RWPE2 (cell line): ENCODE results near the gene LRRC8C.

Source experiments
- ATAC-seq: fragments of 200-7000 bp; cut with Tn5 transposase; 3 replicates; pipeline ENCODE4 v1.9.1; 2021; ENCODE audit warnings: low read depth
- DNase-seq: peaks from one replicate; pipeline ENCODE4 v3.0.0-alpha.2; 2020; ENCODE audit warnings: low spot score
- H3K27ac ChIP-seq: fragments of 450-650 bp; 2 replicates; pipeline ENCODE4 v1.5.1; 2017; ENCODE audit warnings: mild to moderate bottlenecking; ENCODE audit not compliant: poor library complexity, severe bottlenecking
- H3K27me3 ChIP-seq: fragments of 250-450 bp; sonication (Bioruptor Pico); 2 replicates; pipeline ENCODE4 v1.5.1; 2021; ENCODE audit warnings: mild to moderate bottlenecking, moderate library complexity; ENCODE audit not compliant: insufficient read depth, poor library complexity, severe bottlenecking
- H3K36me3 ChIP-seq: fragments of 250-450 bp; sonication (Bioruptor Pico); 2 replicates; pipeline ENCODE4 v1.5.1; 2020; ENCODE audit warnings: low read depth, mild to moderate bottlenecking, moderate library complexity
- H3K4me1 ChIP-seq: fragments of 250-450 bp; sonication (Bioruptor Pico); 2 replicates; pipeline ENCODE4 v1.5.1; 2021; ENCODE audit warnings: mild to moderate bottlenecking, moderate library complexity; ENCODE audit not compliant: insufficient read depth, poor library complexity, severe bottlenecking
- H3K4me3 ChIP-seq: fragments of 250-450 bp; sonication (Bioruptor Pico); 2 replicates; pipeline ENCODE4 v1.5.1; 2021; ENCODE audit warnings: mild to moderate bottlenecking, moderate library complexity; ENCODE audit not compliant: severe bottlenecking
- H3K9me3 ChIP-seq: fragments of 250-450 bp; sonication (Bioruptor Pico); 2 replicates; pipeline ENCODE4 v1.5.1; 2021; ENCODE audit warnings: mild to moderate bottlenecking, moderate library complexity; ENCODE audit not compliant: severe bottlenecking
- CTCF ChIP-seq: fragments of 450-650 bp; IDR thresholded peaks from one replicate; pipeline ENCODE4 v1.5.1; 2017; ENCODE audit warnings: mild to moderate bottlenecking, moderate library complexity; ENCODE audit not compliant: poor library complexity, severe bottlenecking

Gene LRRC8C

GRCh38 chr1:89705901-89706699 lies 73.2 kb downstream of the LRRC8C start:
- no peak overlapping the region for H3K4me3 ChIP-seq
- H3K27me3 ChIP-seq = no peaks in the 10 kb centered on the region
- H3K27ac ChIP-seq = no peak overlapping the region
- ATAC-seq (no peak), DNase-seq (no peak)
- TF ChIP-seq CTCF = no peak
- H3K36me3 ChIP-seq = peaks cover 4% of the 10 kb centered on the region; the same call in 1 of the 2 replicates
- H3K4me1 ChIP-seq = peaks cover 8% of the 10 kb centered on the region
- H3K9me3 ChIP-seq = peaks cover 2% of the 10 kb centered on the region

- Histone ChIP-seq H3K9me3 (peaks cover 2% of the 10 kb centered on the region), H3K4me3 (no peak overlapping the region), H3K27me3 (no peaks in the 10 kb centered on the region), H3K36me3 (peaks cover 4% of the 10 kb centered on the region; the same call in 1 of the 2 replicates), H3K4me1 (peaks cover 8% of the 10 kb centered on the region), H3K27ac (no peak overlapping the region)
- ATAC-seq (no peak), DNase-seq (no peak)
- no peak for TF ChIP-seq CTCF
These were observed 73.7 kb downstream of the LRRC8C start for GRCh38 chr1:89706700-89707012.

- no peak for TF ChIP-seq CTCF
- ATAC-seq (no peak), DNase-seq (no peak)
- Histone ChIP-seq H3K27ac (peak overlapping the region; percentile 39), H3K27me3 (no peaks in the 10 kb centered on the region), H3K36me3 (peaks cover 20% of the 10 kb centered on the region), H3K9me3 (peaks cover 2% of the 10 kb centered on the region), H3K4me3 (no peak overlapping the region), H3K4me1 (peaks cover 8% of the 10 kb centered on the region)
These were observed 75.9 kb downstream of the LRRC8C start for GRCh38 chr1:89708751-89709375.

- no peak for ATAC-seq
- TF ChIP-seq CTCF = no peak
These were observed 77.7 kb downstream of the LRRC8C start for GRCh38 chr1:89710498-89711139.

More at GRCh38 chr1:89710498-89711139, 77.7 kb downstream of the LRRC8C start:
- H3K4me3 ChIP-seq = no peak overlapping the region
- peaks cover 20% of the 10 kb centered on the region for H3K36me3 ChIP-seq
- no peaks in the 10 kb centered on the region for H3K27me3 ChIP-seq
- peaks cover 8% of the 10 kb centered on the region for H3K4me1 ChIP-seq
- peak overlapping the region; percentile 39 for H3K27ac ChIP-seq
- H3K9me3 ChIP-seq = no peaks in the 10 kb centered on the region
- no peak for DNase-seq
